ENCODE measurements around the gene CCDC175.

GRCh38 chr14:59482541-59483331 lies 93.9 kb downstream of the CCDC175 start:
- TF ChIP-seq EGR1 (IDR thresholded peaks at IDR 0.05; ENCODE audit: low read depth) (no peak), TCF7L2 (IDR thresholded peaks at IDR 0.05; ENCODE audit: borderline replicate concordance, extremely low read depth, insufficient read depth, insufficient read length) (no peak), POLR2A (IDR thresholded peaks at IDR 0.05; ENCODE audit: borderline replicate concordance, extremely low read depth, insufficient read depth, insufficient read length) (no peak), CTCF (IDR thresholded peaks at IDR 0.05 in 2 of 3, conservative IDR thresholded peaks at IDR 0.05 in 1 of 3; ENCODE audit: borderline replicate concordance in 1 of 3, insufficient read depth in 1 of 3, low read depth in 2 of 3, low read length in 2 of 3) (no peak), SIN3A (IDR thresholded peaks at IDR 0.05; ENCODE audit: low read depth) (peak; percentile 49; the same call in 1 of the 2 replicates), CBX3 (IDR thresholded peaks at IDR 0.05; ENCODE audit: low read depth) (0 out of 2 replicates have a peak, but pooled peaks have one; percentile 13), JUND (IDR thresholded peaks at IDR 0.05) (peak; percentile 25; the same call in 1 of the 2 replicates), EZH2 (IDR thresholded peaks at IDR 0.05) (no peak), SRF (IDR thresholded peaks at IDR 0.05; ENCODE audit: low read depth) (0 out of 2 replicates have a peak, but pooled peaks have one; percentile 9), MAX (IDR thresholded peaks at IDR 0.05) (no peak), FOSL1 (IDR thresholded peaks at IDR 0.05; ENCODE audit: low read depth) (0 out of 2 replicates have a peak, but pooled peaks have one; percentile 35), ZFX (IDR thresholded peaks at IDR 0.05) (no peak), ZNF274 (IDR thresholded peaks at IDR 0.05; ENCODE audit: low read depth, low read length) (no peak)

Measured in HCT116 (cell line).